Renal cortex interstitium (tissue), 15 donors: ENCODE measurements around the gene TMC4. TPM values are rescaled to one million over a fixed set of nuclear protein-coding genes. Genes with fewer than 3 reads are reported as not detected.
"Not testable (repeated sequence)": the region's sequence is repeated elsewhere in the genome, so short reads cannot be mapped to it uniquely, and the experiment has no call there.

Source experiments
- DNase-seq, 11 donors: peaks; one replicate each; pipeline ENCODE4 v3.0.0-alpha.2; 2013; ENCODE audit warnings: low read depth in 9 of 11, low spot score in 4 of 11; ENCODE audit errors: extremely low read depth in 1 of 11
- long read RNA-seq, 16 experiments: transcript quantifications; one replicate each; lab custom pipeline, GENCODE V29; 2026
- polyA plus RNA-seq, 3 donors: library from polyadenylated mRNA; unstranded; fragments of 120-200 nt; gene quantifications; one replicate each; pipeline ENCODE4 v1.2.1, GENCODE V29; 2013; ENCODE audit not compliant: insufficient read length in 3 of 3

TMC4 gene
- polyA plus RNA-seq: 10 to 100 TPM; 20.1 to 50.0 (median 29.2) TPM
- long read RNA-seq, donor 1, partial matches to known transcripts: 6 of 9 reads
- long read RNA-seq, donor 1, other reads (novel, unspliced or antisense): 0 of 9 reads
- long read RNA-seq, donor 2, partial matches to known transcripts: 0 of 3 reads
- long read RNA-seq, donor 2, other reads (novel, unspliced or antisense): 0 of 3 reads
- long read RNA-seq, donor 3, transcript TMC4-210 (15 exons, 2,373 nt): major isoform, 9 of 17 reads
- long read RNA-seq, donor 3, partial matches to known transcripts: 8 of 17 reads
- long read RNA-seq, donor 3, other reads (novel, unspliced or antisense): 0 of 17 reads
- long read RNA-seq, donor 4, transcript TMC4-210 (15 exons, 2,373 nt): major isoform, 5 of 6 reads
- long read RNA-seq, donor 4, partial matches to known transcripts: 0 of 6 reads
- long read RNA-seq, donor 4, other reads (novel, unspliced or antisense): 0 of 6 reads
- long read RNA-seq, donor 5, transcript TMC4-210 (15 exons, 2,373 nt): major isoform, 9 of 42 reads
- long read RNA-seq, donor 5, partial matches to known transcripts: 31 of 42 reads
- long read RNA-seq, donor 5, other reads (novel, unspliced or antisense): 0 of 42 reads
- long read RNA-seq, donor 6, transcript TMC4-210 (15 exons, 2,373 nt): major isoform, 5 of 6 reads
- long read RNA-seq, donor 6, partial matches to known transcripts: 0 of 6 reads
- long read RNA-seq, donor 6, other reads (novel, unspliced or antisense): 0 of 6 reads
- long read RNA-seq, donor 7, partial matches to known transcripts: 0 of 4 reads
- long read RNA-seq, donor 7, other reads (novel, unspliced or antisense): 0 of 4 reads
- long read RNA-seq, donor 8, transcript TMC4-210 (15 exons, 2,373 nt): major isoform, 5 of 30 reads
- long read RNA-seq, donor 8, partial matches to known transcripts: 21 of 30 reads
- long read RNA-seq, donor 8, other reads (novel, unspliced or antisense): 0 of 30 reads
- long read RNA-seq, donor 9, partial matches to known transcripts: 5 of 9 reads
- long read RNA-seq, donor 9, other reads (novel, unspliced or antisense): 0 of 9 reads
- long read RNA-seq, donor 10, partial matches to known transcripts: 0 of 2 reads
- long read RNA-seq, donor 10, other reads (novel, unspliced or antisense): 0 of 2 reads
- long read RNA-seq, donor 11, partial matches to known transcripts: 0 of 4 reads
- long read RNA-seq, donor 11, other reads (novel, unspliced or antisense): 0 of 4 reads
- long read RNA-seq, donor 12, partial matches to known transcripts: 5 of 5 reads
- long read RNA-seq, donor 12, other reads (novel, unspliced or antisense): 0 of 5 reads
- long read RNA-seq, donor 13, transcript TMC4-210 (15 exons, 2,373 nt): major isoform, 5 of 10 reads
- long read RNA-seq, donor 13, partial matches to known transcripts: 5 of 10 reads
- long read RNA-seq, donor 13, other reads (novel, unspliced or antisense): 0 of 10 reads
- long read RNA-seq, donor 14, partial matches to known transcripts: 0 of 4 reads
- long read RNA-seq, donor 14, other reads (novel, unspliced or antisense): 0 of 4 reads
- long read RNA-seq, donor 15, partial matches to known transcripts: 0 of 2 reads
- long read RNA-seq, donor 15, other reads (novel, unspliced or antisense): 0 of 2 reads
- long read RNA-seq, donor 16, transcript TMC4-210 (15 exons, 2,373 nt): major isoform, 10 of 51 reads
- long read RNA-seq, donor 16, partial matches to known transcripts: 38 of 51 reads
- long read RNA-seq, donor 16, other reads (novel, unspliced or antisense): 0 of 51 reads

GRCh38 chr19:54172471-54173358, at the start of gene TMC4:
TMC4 (minus strand) TSS chr19:54173160; CDS start chr19:54173117, 43 bp downstream.
- DNase-seq: no peak

- DNase-seq: not testable (repeated sequence)
These were observed 49.0 kb upstream of the TMC4 start for GRCh38 chr19:54221947-54222346.

GRCh38 chr19:54219702-54220101, 46.7 kb upstream of the TMC4 start:
- not testable (repeated sequence) for DNase-seq

GRCh38 chr19:54218960-54219661, 46.2 kb upstream of the TMC4 start:
- DNase-seq: no peak

- no peak for DNase-seq
These were observed 45.3 kb upstream of the TMC4 start for GRCh38 chr19:54218259-54218658.

GRCh38 chr19:54217517-54218247, 44.7 kb upstream of the TMC4 start:
- DNase-seq: not testable (repeated sequence)

GRCh38 chr19:54216869-54217268, 43.9 kb upstream of the TMC4 start:
- no peak for DNase-seq

GRCh38 chr19:54214734-54215133, 41.8 kb upstream of the TMC4 start:
- DNase-seq: not testable (repeated sequence)

- DNase-seq: not testable (repeated sequence)
These were observed 41.3 kb upstream of the TMC4 start for GRCh38 chr19:54214217-54214616.

- no peak for DNase-seq
These were observed 38.3 kb upstream of the TMC4 start for GRCh38 chr19:54211235-54211634.

GRCh38 chr19:54209811-54210494, 37.0 kb upstream of the TMC4 start:
- peak in 9 of 11 donors; percentile 64 to 89 (median 77) for DNase-seq

- no peak for DNase-seq
These were observed 36.3 kb upstream of the TMC4 start for GRCh38 chr19:54209058-54209810.

GRCh38 chr19:54208784-54209057, 35.8 kb upstream of the TMC4 start:
- no peak for DNase-seq

- DNase-seq: no peak
These were observed 35.2 kb upstream of the TMC4 start for GRCh38 chr19:54207983-54208783.
